Caco-2 (cell line): ENCODE results near the gene CLDN6. TPM values are rescaled to one million over a fixed set of nuclear protein-coding genes. Genes with fewer than 3 reads are reported as not detected.

ENCODE experiments used
- BruUV-seq: library from RNA; stranded (reverse); fragments of 400-500 nt; replicated peaks from 2 replicates; lab custom pipeline; 2021; lab: Mats Ljungman, UMichigan
- CTCF ChIA-PET: fragments of 300-600 bp; sonication (Branson Sonifier 250); formaldehyde crosslinking; loops from one replicate; lab custom pipeline; 2022; ENCODE audit warnings: antibody characterized with exemption; lab: Charles Lee
- POLR2A ChIA-PET: fragments of 300-600 bp; sonication (Branson Sonifier 250); formaldehyde crosslinking; loops from one replicate; lab custom pipeline; 2022; ENCODE audit warnings: antibody characterized with exemption; lab: Charles Lee
- DNase-seq, 2 experiments: peaks; one replicate each; pipeline versions ENCODE4 v3.0.0 to v3.0.0-alpha.2; 2020 to 2022
- H3K27me3 ChIP-seq: replicated peaks from 2 replicates; pipeline ENCODE4 v1.6.0; 2011; ENCODE audit warnings: low read length; ENCODE audit not compliant: control insufficient read depth, insufficient read depth
- H3K36me3 ChIP-seq: 2 replicates; pipeline ENCODE4 v1.5.1; 2011; ENCODE audit warnings: low read length; ENCODE audit not compliant: control insufficient read depth, insufficient read depth
- H3K4me1 ChIP-seq: fragments of 250-450 bp; sonication (Bioruptor Pico); 2 replicates; pipeline ENCODE4 v1.5.1; 2020; ENCODE audit warnings: mild to moderate bottlenecking
- H3K4me3 ChIP-seq: 2 replicates; pipeline ENCODE4 v1.5.1; 2011; ENCODE audit warnings: low read depth, mild to moderate bottlenecking, control low read depth, low read length
- H3K9me3 ChIP-seq: fragments of 250-450 bp; sonication (Bioruptor Pico); 2 replicates; pipeline ENCODE4 v1.5.1; 2020; ENCODE audit warnings: mild to moderate bottlenecking, moderate library complexity
- H3K27ac Mint-ChIP-seq: one replicate; pipeline ENCODE4 v1.8.0; 2022; ENCODE audit warnings: mixed read lengths; ENCODE audit not compliant: unreplicated experiment
- H3K27me3 Mint-ChIP-seq: one replicate; pipeline ENCODE4 v1.8.0; 2022; ENCODE audit warnings: mixed read lengths; ENCODE audit not compliant: insufficient read depth, unreplicated experiment
- H3K36me3 Mint-ChIP-seq: one replicate; pipeline ENCODE4 v1.8.0; 2022; ENCODE audit warnings: mild to moderate bottlenecking, mixed read lengths; ENCODE audit not compliant: insufficient read depth, unreplicated experiment
- H3K4me1 Mint-ChIP-seq: one replicate; pipeline ENCODE4 v1.8.0; 2022; ENCODE audit warnings: low read depth, mixed read lengths; ENCODE audit not compliant: unreplicated experiment
- H3K4me3 Mint-ChIP-seq: one replicate; pipeline ENCODE4 v1.8.0; 2022; ENCODE audit warnings: mild to moderate bottlenecking, moderate library complexity, mixed read lengths; ENCODE audit not compliant: unreplicated experiment
- H3K9me3 Mint-ChIP-seq: one replicate; pipeline ENCODE4 v1.8.0; 2022; ENCODE audit warnings: mixed read lengths; ENCODE audit not compliant: unreplicated experiment
- CTCF ChIP-seq, 2 experiments: fragments of 200-600 bp in 1 of 2; IDR thresholded peaks; 1 replicate in 1 of 2; 2 replicates in 1 of 2; pipeline versions ENCODE4 v1.5.1 to v1.8.0; 2011 to 2022; ENCODE audit warnings: antibody characterized with exemption in 1 of 2, control low read depth in 1 of 2, inconsistent platforms in 1 of 2, low read depth in 1 of 2, low read length in 1 of 2, mild to moderate bottlenecking in 1 of 2, moderate library complexity in 1 of 2; ENCODE audit not compliant: insufficient read depth in 1 of 2, severe bottlenecking in 1 of 2, unreplicated experiment in 1 of 2
- intact Hi-C: fragments of 100-400 bp; cut with micrococcal nuclease; formaldehyde crosslinking; loops from one replicate; pipeline ENCODE4 v1.10.0; 2022; ENCODE audit not compliant: unreplicated experiment
- total RNA-seq: library from RNA; stranded (reverse); gene quantifications from 2 replicates; pipeline ENCODE4 v1.2.3, GENCODE V29; 2022

CLDN6 gene
- total RNA-seq, 1 experiment from 2014 or later: 9.0 TPM

- Mint-ChIP-seq H3K9me3 (no peaks in the 10 kb centered on the region), H3K4me1 (no peaks in the 10 kb centered on the region), H3K36me3 (no peaks in the 10 kb centered on the region), H3K27me3 (no peaks in the 10 kb centered on the region), H3K4me3 (no peak overlapping the region), H3K27ac (no peak overlapping the region)
- no peaks in the 10 kb centered on the region for H3K4me1 ChIP-seq
- no peak for DNase-seq
- no peaks in the 10 kb centered on the region for H3K9me3 ChIP-seq
- no TSS peak for BruUV-seq
- ChIA-PET POLR2A (no interaction called here), CTCF (no interaction called here)
- H3K36me3 ChIP-seq: no peaks in the 10 kb centered on the region
- no peaks in the 10 kb centered on the region; the same call in 1 of the 2 replicates for H3K27me3 ChIP-seq
- no peak overlapping the region for H3K4me3 ChIP-seq
- TF ChIP-seq CTCF (IDR thresholded peaks at IDR 0.05; ENCODE audit: insufficient read depth in 1 of 2, low read depth in 1 of 2, low read length in 1 of 2, severe bottlenecking in 1 of 2, unreplicated experiment in 1 of 2): no peak
- intact Hi-C loops: no loop called here
Observed at GRCh38 chr16:3049921-3050481, 32.0 kb upstream of the CLDN6 start.

- intact Hi-C loops: no loop called here
- no peaks in the 10 kb centered on the region for H3K9me3 Mint-ChIP-seq
- POLR2A ChIA-PET: no interaction called here
- H3K4me1 Mint-ChIP-seq: no peaks in the 10 kb centered on the region
- TF ChIP-seq CTCF (IDR thresholded peaks at IDR 0.05; ENCODE audit: insufficient read depth in 1 of 2, low read depth in 1 of 2, low read length in 1 of 2, severe bottlenecking in 1 of 2, unreplicated experiment in 1 of 2): no peak
- DNase-seq: no peak
- H3K27me3 Mint-ChIP-seq: peaks cover 4% of the 10 kb centered on the region
- H3K4me3 Mint-ChIP-seq: peak overlapping the region; percentile 61
- Histone ChIP-seq H3K4me3 (no peak overlapping the region), H3K9me3 (no peaks in the 10 kb centered on the region), H3K27me3 (no peaks in the 10 kb centered on the region; the same call in 1 of the 2 replicates), H3K36me3 (no peaks in the 10 kb centered on the region), H3K4me1 (no peaks in the 10 kb centered on the region)
- CTCF ChIA-PET: interaction anchor here (0.8 to 2.7 kb wide), 4 partner anchors 11 to 82 kb away, joined by 4 to 18 read pairs (median 10); no protein-coding TSS in a partner anchor
- H3K36me3 Mint-ChIP-seq: no peaks in the 10 kb centered on the region
- H3K27ac Mint-ChIP-seq: no peak overlapping the region
- no TSS peak for BruUV-seq
Observed at GRCh38 chr16:3047387-3047720, 29.4 kb upstream of the CLDN6 start.

GRCh38 chr16:3046641-3047386 is 28.8 kb upstream of the CLDN6 start:
- no peak overlapping the region for H3K4me3 ChIP-seq
- H3K27me3 ChIP-seq: no peaks in the 10 kb centered on the region; the same call in 1 of the 2 replicates
- H3K9me3 Mint-ChIP-seq: no peaks in the 10 kb centered on the region
- peaks cover 4% of the 10 kb centered on the region for H3K27me3 Mint-ChIP-seq
- H3K4me1 Mint-ChIP-seq: no peaks in the 10 kb centered on the region
- H3K4me3 Mint-ChIP-seq: peak overlapping the region; percentile 61
- BruUV-seq: no TSS peak
- ChIA-PET CTCF (interaction anchor here (0.8 to 2.7 kb wide), 3 partner anchors 11 to 19 kb away, joined by 4 to 18 read pairs (median 17); no protein-coding TSS in a partner anchor), POLR2A (no interaction called here)
- TF ChIP-seq CTCF (IDR thresholded peaks at IDR 0.05; ENCODE audit: insufficient read depth in 1 of 2, low read depth in 1 of 2, low read length in 1 of 2, severe bottlenecking in 1 of 2, unreplicated experiment in 1 of 2): no peak
- no peak for DNase-seq
- intact Hi-C loops: no loop called here
- no peaks in the 10 kb centered on the region for H3K9me3 ChIP-seq
- H3K4me1 ChIP-seq: no peaks in the 10 kb centered on the region
- H3K27ac Mint-ChIP-seq: no peak overlapping the region
- H3K36me3 Mint-ChIP-seq: no peaks in the 10 kb centered on the region
- no peaks in the 10 kb centered on the region for H3K36me3 ChIP-seq
